ENCODE results near the gene KLHDC10. TPM values are rescaled to one million over a fixed set of nuclear protein-coding genes. Genes with fewer than 3 reads are reported as not detected.

Gene KLHDC10
- polyA plus RNA-seq, 1 donor from 2014 or later: 59.1 TPM

DNA sequence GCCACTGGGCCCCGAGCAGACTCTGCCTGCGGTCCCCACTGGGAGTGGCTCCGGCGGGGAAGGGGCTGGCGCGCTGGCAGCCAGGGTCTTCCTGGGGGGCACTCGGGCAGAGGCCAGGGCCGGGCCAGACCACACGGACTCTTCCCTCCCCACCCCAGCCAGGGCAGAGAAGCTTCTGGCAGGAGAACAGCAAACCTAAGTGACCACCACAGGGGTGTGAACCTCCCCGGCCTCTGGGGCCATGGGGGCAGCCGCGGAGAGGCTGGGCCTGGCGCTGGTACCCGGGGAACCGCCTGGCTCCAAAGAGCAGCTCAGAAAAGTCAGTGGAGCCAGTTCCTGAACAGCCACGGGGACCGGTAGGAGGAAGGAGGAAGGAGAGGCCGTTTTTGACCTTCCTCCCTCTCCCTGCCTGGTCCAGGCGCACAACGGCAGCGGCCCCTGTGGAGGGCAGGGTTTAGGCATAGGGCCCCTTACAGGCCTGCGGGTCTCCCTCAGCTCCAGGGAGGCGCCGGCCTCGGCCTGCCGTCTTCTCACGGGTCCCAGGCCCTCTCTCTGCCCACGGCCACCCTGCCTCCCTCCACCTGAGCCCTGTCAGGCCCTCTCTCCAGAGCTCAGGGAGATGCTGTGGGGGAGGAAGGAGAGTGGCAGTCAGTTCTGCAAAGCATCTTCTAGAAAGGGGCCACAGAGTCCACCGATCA is 83.0 kb downstream of the KLHDC10 start:
- Histone ChIP-seq H4K20me1 (ENCODE audit: insufficient read depth) (no peaks in the 10 kb centered on the region), H3F3A (ENCODE audit: insufficient read depth, low read length, poor library complexity, severe bottlenecking) (no peaks in the 10 kb centered on the region), H3K9me2 (ENCODE audit: insufficient read depth, low read length) (no peaks in the 10 kb centered on the region), H3K27ac (ENCODE audit: low read length) (no peak overlapping the region), H3K9ac (ENCODE audit: low read length) (no peak overlapping the region), H3K27me3 (ENCODE audit: insufficient read depth, low read depth, low read length) (no peaks in the 10 kb centered on the region), H3K4me2 (ENCODE audit: low read length) (no peak overlapping the region), H2AFZ (ENCODE audit: low read depth, low read length) (no peak overlapping the region), H3K36me3 (ENCODE audit: insufficient read depth, low read length) (no peaks in the 10 kb centered on the region), H3K79me2 (replicated peaks; ENCODE audit: insufficient read depth, low read length) (no peaks in the 10 kb centered on the region), H3K4me3 (ENCODE audit: low read length) (no peak overlapping the region), H3K9me3 (ENCODE audit: low read length) (no peaks in the 10 kb centered on the region)
- TF ChIP-seq, protein P1, sequence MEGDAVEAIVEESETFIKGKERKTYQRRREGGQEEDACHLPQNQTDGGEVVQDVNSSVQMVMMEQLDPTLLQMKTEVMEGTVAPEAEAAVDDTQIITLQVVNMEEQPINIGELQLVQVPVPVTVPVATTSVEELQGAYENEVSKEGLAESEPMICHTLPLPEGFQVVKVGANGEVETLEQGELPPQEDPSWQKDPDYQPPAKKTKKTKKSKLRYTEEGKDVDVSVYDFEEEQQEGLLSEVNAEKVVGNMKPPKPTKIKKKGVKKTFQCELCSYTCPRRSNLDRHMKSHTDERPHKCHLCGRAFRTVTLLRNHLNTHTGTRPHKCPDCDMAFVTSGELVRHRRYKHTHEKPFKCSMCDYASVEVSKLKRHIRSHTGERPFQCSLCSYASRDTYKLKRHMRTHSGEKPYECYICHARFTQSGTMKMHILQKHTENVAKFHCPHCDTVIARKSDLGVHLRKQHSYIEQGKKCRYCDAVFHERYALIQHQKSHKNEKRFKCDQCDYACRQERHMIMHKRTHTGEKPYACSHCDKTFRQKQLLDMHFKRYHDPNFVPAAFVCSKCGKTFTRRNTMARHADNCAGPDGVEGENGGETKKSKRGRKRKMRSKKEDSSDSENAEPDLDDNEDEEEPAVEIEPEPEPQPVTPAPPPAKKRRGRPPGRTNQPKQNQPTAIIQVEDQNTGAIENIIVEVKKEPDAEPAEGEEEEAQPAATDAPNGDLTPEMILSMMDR (IDR thresholded peaks at IDR 0.05; ENCODE audit: poor library complexity, severe bottlenecking): no peak
- TF ChIP-seq, protein P2, sequence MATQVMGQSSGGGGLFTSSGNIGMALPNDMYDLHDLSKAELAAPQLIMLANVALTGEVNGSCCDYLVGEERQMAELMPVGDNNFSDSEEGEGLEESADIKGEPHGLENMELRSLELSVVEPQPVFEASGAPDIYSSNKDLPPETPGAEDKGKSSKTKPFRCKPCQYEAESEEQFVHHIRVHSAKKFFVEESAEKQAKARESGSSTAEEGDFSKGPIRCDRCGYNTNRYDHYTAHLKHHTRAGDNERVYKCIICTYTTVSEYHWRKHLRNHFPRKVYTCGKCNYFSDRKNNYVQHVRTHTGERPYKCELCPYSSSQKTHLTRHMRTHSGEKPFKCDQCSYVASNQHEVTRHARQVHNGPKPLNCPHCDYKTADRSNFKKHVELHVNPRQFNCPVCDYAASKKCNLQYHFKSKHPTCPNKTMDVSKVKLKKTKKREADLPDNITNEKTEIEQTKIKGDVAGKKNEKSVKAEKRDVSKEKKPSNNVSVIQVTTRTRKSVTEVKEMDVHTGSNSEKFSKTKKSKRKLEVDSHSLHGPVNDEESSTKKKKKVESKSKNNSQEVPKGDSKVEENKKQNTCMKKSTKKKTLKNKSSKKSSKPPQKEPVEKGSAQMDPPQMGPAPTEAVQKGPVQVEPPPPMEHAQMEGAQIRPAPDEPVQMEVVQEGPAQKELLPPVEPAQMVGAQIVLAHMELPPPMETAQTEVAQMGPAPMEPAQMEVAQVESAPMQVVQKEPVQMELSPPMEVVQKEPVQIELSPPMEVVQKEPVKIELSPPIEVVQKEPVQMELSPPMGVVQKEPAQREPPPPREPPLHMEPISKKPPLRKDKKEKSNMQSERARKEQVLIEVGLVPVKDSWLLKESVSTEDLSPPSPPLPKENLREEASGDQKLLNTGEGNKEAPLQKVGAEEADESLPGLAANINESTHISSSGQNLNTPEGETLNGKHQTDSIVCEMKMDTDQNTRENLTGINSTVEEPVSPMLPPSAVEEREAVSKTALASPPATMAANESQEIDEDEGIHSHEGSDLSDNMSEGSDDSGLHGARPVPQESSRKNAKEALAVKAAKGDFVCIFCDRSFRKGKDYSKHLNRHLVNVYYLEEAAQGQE (IDR thresholded peaks at IDR 0.05; ENCODE audit: borderline replicate concordance): no peak
- no peak for TF ChIP-seq RAD21 (conservative IDR thresholded peaks at IDR 0.05)
- TF ChIP-seq EZH2 (IDR thresholded peaks at IDR 0.05; ENCODE audit: borderline replicate concordance, insufficient read depth, low read length, poor library complexity, severe bottlenecking): no peak
- no peak for TF ChIP-seq POLR2AphosphoS5 (IDR thresholded peaks at IDR 0.05)
- TF ChIP-seq TAF1 (IDR thresholded peaks at IDR 0.05; ENCODE audit: low read depth): no peak
- no peak for TF ChIP-seq MXI1 (conservative IDR thresholded peaks at IDR 0.05; ENCODE audit: poor library complexity, severe bottlenecking)
- no peak for TF ChIP-seq SMC3 (conservative IDR thresholded peaks at IDR 0.05; ENCODE audit: poor library complexity)
- TF ChIP-seq EP300 (conservative IDR thresholded peaks at IDR 0.05; ENCODE audit: poor library complexity, severe bottlenecking): no peak

DNA sequence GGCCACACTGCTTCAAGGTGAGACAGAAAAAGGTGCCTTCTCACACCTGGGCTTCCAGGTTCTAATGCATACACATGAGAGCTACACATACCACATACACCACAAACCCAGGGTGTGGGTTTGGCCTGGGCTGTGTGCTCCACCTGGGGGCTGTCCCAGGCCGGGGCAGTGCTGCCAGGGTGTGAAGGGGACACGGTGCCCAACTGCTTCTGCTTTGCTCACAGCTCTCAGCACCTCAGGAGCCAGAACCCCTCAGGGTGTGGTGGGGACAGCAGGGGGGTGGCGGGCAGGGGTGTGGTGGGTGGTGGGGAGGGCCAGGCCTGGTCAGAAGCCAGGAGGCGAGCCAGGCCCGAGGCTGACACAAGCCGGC is 83.8 kb downstream of the KLHDC10 start:
- H3K27me3 ChIP-seq (ENCODE audit: insufficient read depth, low read depth, low read length): no peaks in the 10 kb centered on the region
- no peak overlapping the region for H3K4me2 ChIP-seq (ENCODE audit: low read length)
- TF ChIP-seq MXI1 (conservative IDR thresholded peaks at IDR 0.05; ENCODE audit: poor library complexity, severe bottlenecking): no peak
- TF ChIP-seq EP300 (conservative IDR thresholded peaks at IDR 0.05; ENCODE audit: poor library complexity, severe bottlenecking): no peak
- H3K27ac ChIP-seq (ENCODE audit: low read length): no peak overlapping the region
- no peaks in the 10 kb centered on the region for H4K20me1 ChIP-seq (ENCODE audit: insufficient read depth)
- no peak overlapping the region for H3K4me3 ChIP-seq (ENCODE audit: low read length)
- H2AFZ ChIP-seq (ENCODE audit: low read depth, low read length): no peak overlapping the region
- no peak overlapping the region for H3K9ac ChIP-seq (ENCODE audit: low read length)
- H3K9me3 ChIP-seq (ENCODE audit: low read length): no peaks in the 10 kb centered on the region
- no peaks in the 10 kb centered on the region for H3K79me2 ChIP-seq (replicated peaks; ENCODE audit: insufficient read depth, low read length)
- H3K36me3 ChIP-seq (ENCODE audit: insufficient read depth, low read length): no peaks in the 10 kb centered on the region
- no peaks in the 10 kb centered on the region for H3K9me2 ChIP-seq (ENCODE audit: insufficient read depth, low read length)
- H3F3A ChIP-seq (ENCODE audit: insufficient read depth, low read length, poor library complexity, severe bottlenecking): no peaks in the 10 kb centered on the region
